ENCODE measurements around the gene ZC3H18. TPM values are rescaled to one million over a fixed set of nuclear protein-coding genes. Genes with fewer than 3 reads are reported as not detected.
"Not testable (repeated sequence)": the region's sequence is repeated elsewhere in the genome, so short reads cannot be mapped to it uniquely, and the experiment has no call there.

ZC3H18 gene
- total RNA-seq, 1 experiment from 2014 or later, result 21.7 TPM

DNA sequence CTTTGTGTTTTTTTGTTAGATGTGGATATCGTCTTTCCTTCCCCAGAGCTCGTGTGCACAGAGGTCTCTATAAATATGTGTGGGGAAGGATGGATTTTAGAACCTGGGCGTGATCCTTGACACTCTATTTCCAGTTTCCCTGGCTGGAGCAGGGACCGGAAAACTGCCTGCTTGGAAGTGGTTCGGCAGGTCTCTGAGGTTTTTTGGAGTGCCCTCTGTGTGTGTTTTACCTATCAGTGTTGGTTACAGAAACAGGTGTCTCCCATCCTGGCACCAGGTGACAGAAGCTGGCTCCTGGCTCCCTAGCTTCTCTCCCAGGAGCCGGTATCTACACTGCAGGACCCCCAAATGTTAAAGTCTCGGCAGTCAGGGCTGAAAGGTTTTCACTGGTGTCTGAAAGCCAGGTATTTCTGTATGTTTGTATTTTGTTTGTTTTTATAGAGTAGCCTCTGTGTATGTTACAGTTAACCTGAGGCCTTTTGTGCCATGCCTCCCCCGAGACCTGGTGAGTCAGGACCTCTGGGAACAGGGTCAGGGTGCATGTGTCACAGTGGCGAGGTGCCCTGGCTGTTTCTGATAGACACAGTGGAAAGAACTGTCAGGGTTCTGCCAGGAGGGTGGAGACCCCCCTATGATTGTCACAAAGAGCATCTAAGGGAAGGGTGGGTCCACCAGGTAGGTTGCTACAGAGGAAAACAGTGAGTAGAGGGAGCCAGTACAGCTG lies 31.3 kb downstream of the ZC3H18 start:
- no peak for DNase-seq (ENCODE audit: low read depth)

DNA sequence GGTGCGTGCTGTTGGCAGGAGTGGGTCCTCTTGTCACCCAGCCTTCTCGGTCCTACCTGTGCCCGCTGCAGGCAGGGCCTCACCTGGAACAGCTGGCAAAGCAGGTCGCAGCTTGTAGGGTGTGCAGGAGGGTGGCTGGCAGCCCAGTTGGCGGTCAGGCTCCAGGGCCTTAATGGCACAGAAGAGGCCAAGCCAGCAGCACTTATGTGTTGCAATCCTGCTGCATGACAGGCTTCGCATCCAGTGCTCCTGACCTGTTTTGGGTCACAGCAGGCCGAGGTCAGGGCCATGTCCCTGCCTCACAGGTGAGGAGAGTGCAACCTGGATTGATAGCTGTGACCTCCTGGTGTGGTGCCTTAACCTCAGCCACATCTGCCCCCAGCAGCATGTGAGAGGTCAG lies 31.9 kb downstream of the ZC3H18 start:
- no peak for DNase-seq (ENCODE audit: low read depth)

DNA sequence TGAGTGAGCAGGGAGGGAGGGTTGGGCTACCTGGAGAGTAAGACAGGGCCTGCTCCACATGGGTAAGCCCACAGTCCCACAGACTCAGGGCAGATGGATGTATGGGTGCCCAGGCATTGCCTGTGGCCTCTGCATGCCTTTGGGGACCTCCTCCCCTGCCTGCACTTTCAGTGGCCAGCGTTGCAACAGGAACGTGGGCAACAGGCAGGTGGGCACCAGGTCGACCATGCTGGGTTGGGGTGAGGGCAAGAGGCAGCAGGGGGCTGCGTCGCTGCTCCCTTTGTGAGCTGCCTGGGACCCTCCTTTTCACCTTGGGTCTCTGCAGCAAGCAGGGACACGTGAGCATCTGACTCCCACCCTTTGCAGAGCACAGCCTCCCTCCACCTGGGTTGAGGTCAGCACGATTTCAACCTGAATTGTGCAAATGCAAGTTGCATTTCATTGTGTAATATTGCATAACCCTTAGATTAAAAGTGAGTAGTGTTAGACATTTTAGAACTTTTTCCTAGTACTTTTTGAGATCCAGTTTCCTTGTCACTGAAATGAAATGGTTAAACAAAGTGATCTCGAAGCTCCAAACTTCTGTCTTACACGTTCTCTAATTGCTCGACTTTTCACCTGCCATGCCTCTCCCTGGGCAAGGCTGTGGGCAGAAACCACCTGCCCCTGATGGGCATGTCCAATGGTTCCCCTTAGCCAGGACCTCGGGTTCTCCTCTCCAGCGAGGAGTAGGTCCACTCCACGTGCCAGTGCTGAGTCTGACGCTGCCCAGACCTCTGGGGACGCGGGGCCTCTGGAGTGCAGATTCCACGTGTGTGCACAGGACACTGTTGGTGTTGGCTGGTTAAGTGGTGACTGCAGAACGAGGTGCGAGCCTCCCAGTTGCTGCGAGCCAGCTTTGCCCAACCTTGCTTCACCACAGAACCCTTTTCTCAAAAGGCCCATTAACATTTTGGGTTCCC lies 35.3 kb downstream of the ZC3H18 start:
- DNase-seq (ENCODE audit: low read depth), result no peak

DNA sequence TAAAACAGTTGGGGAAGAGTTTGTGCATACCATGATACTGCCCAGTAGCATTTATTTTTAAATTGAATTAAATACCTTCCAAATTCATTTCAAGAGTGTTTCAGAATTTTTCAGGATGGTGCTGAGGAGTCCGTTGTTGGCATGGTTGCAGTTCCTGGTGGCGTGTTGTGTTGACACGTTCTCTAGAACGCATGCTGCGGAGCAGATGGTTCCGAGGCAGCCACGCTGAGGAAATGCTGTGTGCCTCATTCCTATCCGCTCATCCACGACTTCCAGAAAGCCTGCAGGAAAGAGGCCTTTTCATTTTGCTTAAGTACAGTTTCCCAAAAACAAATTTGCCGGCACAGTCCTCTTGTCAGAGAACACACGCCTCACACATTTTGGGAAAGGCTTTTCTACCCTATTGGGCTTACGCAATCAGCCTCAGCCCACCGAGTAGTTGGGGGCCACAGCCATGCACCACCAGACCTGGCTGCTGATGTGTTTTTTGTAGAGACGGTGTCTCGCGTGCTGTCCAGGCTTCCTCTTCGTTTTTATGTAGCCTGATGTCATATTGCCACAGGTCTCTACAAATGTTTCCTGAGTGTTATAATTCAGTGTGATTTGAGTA lies 36.0 kb downstream of the ZC3H18 start:
- no peak for DNase-seq (ENCODE audit: low read depth)

DNA sequence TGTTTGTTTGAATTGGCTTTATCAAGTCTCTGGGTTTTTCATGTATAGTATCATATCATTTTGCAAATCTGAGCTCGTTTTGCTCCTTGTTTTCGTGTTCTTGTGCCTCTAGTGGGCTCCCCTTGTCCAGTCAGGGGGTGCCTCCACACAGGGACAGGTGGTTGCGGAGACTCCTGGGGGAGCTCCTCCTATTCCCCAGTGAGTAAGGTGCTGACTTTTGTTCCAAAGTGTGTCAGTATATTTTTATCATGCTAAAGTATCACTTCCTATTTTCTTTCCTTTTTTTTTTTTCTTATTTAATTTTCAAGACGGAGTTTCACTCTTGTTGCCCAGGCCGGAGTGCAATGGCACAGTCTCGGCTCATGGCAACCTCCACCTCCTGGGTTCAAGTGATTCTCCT lies 37.9 kb downstream of the ZC3H18 start:
- no peak for DNase-seq (ENCODE audit: low read depth)

DNA sequence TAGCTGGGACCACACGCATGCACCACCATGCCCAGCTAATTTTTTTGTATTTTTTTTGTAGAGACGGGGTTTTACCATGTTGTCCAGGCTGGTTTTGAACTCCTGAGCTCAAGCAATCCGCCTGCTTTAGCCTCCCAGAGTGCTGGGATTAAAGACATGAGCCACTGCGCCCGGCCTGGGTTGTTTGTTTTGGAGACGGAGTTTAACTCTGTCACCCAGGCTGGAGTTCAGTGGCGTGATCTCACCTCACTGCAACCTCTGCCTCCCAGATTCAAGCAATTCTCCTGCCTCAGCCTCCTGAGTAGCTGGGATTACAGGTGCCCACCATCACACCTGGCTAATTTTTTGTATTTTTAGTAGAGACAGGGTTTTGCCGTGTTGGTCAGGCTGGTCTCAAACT lies 39.2 kb downstream of the ZC3H18 start:
- DNase-seq (ENCODE audit: low read depth), result not testable (repeated sequence)

DNA sequence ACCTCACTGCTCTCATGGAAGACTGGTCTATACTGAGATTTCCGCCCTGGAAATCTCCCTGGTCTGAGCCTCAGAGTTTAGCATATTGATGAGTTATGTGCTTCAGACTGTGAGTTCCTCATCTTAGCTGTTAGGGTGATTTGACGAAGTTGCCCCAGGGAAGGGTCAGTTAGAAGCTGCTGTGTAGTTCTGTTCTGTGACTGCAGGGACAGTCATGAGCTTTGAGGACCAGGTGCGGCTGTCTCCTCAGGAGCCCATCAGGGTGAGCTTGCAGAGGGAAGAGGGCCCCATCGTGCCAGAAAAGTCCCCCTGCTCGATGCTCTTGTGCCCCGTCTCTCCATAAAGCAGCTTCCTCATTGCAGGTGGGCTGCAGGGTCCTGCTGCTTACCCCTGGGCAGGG lies 39.9 kb downstream of the ZC3H18 start:
- no peak for DNase-seq (ENCODE audit: low read depth)

DNA sequence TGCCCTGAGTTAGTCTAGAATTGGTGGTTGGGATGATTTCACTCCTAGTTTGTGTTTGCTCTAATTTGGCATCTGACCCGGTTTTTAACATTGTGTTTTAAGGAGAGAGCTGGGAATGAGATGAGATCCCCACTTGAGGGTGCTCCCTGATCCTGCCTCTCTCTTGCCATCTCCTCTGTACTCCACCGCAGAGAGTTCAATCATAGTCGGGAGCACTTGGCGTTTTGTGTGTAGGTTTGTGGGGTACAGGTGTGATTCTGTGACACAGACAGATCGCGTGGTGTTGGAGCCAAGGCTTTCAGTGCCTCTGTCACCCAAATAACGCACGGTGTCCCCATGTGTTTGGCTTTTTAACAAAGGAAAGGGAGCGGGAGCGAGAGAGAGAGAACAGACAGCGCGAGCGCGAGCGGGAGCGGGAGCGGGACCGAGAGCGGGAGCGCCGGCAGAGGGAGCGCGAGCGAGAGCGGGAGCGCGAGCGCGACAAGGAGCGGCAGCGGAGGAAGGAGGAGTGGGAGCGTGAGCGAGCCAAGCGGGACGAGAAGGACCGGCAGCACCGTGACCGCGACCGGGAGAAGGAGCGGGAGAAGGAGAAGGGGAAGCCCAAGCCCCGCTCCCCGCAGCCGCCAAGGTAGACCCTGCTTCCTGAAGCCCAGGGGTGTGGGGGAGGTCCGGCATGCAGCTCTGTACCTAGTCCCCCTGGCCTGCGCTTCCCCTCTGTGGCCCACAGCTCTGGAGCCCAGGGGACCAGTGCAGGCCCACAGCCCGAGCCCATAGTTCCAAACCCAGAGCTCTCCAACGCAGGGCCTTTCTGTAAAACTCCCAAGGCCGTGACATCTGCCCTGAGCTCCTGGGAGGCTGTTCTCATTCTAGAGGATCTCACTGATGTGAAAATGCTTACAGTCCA lies 41.0 kb downstream of the ZC3H18 start:
- no peak for DNase-seq (ENCODE audit: low read depth)

DNA sequence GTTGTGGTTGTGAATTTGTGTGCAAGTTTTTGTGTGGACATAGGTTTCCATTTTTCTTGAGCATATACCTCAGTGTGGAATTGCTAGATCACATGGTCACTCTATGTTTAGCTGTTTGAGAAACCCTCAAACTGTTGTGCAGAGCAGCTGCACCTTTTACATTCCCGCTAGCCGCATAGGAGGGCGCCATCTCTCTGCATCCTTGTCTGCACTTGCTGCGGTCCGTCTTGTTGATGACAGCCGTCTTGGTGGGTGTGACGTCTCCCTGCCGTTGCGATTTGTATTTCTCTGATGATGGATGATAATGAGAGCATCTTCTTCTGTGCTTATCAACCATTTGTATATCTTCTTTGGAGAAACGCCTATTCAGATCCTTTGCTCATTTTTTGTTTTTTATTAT lies 43.1 kb downstream of the ZC3H18 start:
- no peak for DNase-seq (ENCODE audit: low read depth)

DNA sequence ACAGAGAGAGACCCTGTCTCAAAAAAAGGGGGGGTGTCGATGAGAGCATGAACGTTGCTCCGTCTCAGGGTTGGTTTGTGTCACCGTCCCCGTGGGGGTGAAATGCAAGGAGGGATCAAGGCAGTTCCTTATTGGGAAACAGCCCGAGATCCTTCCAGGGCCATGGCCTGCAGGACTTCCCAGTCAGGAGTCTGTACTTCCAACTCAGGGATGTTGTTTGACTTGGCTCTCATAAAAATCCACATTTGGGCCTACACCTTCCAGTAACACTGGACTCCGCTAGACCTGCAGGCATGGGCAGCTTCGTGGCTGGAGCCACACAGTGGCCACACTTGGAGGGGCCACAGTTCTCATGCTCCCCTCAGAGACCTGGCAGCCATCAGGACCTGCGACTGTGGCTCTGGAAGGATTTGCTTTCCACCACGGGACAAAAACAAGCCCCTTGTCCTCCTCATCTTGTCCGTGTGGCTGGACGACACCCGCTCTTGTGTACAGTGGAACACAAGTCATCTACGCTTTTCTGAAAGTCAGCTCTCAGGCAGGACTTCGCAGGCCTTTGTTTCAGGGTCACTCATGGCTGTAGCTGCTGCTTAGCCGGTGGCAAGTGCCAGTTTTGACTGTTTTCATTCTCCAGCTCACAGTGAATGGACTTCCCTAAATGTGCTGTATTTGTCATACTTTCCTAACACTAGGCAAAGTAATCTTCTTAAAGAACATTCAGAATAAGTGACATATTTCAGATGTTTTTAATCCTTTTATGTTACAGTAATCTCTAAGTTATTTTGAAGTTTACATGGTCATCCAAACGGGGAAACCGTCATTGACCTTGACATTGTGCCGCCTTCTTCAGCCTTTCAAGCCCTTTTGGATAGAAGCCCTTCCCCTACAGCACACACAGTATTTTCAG lies 44.0 kb downstream of the ZC3H18 start:
- no peak for DNase-seq (ENCODE audit: low read depth)

DNA sequence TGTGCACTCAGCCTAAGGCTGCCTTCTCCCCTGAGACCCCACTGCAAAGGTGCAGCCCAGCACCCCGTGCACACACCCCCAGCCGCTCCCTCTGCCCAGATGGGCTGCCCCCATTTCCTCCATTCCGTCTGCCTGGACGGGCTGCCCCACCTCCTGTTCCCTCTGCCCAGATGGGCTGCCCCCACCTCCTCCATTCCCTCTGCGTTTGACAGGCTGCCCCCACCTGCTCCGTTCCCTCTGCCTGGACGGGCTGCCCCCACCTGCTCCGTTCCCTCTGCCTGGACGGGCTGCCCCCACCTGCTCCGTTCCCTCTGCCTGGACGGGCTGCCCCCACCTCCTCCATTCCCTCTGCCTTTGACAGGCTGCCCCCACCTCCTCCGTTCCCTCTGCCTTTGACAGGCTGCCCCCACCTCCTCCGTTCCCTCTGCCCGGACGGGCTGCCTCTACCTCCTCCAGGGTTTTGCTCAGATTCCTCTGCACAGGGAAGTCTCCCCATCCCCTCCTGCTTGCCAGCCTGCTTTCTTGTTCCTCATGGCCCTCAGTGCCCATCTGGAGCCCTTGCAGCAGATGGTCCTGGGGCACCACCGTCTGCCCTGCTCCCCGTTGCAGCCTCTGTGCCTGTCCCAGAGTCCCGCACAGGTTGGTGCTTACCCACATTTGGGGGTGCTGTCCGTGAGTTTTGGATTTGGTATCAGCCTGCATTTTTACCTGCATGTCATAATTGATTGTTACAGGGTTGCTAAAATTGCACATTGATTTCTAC lies 44.8 kb downstream of the ZC3H18 start:
- DNase-seq (ENCODE audit: low read depth), result no peak

DNA sequence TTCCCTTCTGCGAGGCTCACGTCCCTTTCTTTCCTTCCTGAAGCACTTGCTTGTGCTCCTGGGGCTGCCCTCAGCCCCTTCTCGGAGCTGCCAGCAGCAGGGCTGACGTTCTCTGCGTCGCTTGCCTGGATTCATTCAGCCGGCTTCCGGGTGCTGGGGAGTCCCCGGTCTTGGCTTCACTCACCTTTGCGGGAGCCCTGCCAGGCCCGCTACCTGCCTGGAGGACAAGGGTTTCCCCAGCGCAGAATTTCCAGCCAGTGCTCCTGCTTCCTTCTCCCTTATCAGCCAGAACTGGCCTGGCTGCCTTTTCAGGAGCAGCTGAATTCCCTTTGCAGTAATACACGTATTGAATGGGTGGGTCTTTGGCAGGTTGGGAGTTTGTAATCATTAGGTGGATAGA lies 46.1 kb downstream of the ZC3H18 start:
- no peak for DNase-seq (ENCODE audit: low read depth)

DNA sequence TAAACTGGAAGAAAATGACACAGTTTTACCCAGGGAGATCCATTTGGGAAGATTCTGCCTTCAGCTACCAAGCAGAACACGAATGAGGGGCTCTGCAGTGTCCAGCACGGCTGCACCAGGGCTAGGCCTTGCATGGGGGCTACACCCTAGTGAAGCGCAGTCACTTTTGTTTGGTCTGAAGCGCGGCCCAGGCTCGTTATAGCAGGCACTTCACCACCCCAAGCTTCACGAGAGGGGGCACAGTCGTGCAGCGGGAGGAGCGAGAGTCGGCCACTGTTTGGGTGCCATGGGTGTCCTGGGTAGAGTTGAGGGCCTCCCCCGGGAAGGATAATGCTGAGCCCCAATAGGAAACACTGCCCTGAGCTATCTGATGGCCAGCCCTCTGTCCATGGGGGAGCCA lies 46.5 kb downstream of the ZC3H18 start:
- no peak for DNase-seq (ENCODE audit: low read depth)

DNA sequence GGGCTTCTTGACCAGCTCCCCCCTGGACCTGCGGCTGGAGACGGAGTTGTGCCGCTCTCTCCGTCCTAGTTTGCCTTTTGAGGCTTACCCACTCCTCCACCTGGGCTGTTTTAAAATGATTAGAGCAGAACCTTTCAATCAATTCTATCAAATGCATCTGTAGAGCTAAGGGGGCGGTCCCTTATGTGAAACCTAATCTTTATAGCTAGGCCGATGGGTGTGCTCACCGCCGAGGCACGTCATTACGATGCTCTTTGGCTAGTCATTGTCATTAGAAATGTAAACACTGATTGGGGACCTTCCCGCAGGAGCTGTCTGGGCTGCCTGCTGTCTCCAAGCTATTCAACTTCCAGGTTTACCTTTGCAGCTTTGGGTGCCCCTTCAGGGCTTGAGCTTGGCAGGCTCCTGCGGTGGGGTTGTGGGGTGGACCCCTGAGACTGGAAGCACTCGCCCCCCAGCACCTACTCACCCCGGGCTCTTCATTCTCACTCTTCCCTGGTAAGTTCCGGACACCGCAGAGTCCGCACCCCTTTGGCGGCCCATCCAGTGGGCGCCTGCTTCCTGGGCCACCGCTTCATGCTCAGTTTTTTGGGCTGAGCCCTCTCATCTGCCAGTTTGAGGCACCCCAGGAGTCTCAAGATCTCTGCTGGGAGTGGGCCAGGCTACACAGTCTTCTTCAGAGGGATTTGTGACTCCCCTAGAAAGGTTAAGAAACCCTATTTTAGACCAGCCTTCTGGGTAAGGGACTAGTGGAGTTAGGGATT lies 47.2 kb downstream of the ZC3H18 start:
- DNase-seq (ENCODE audit: low read depth), result no peak

DNA sequence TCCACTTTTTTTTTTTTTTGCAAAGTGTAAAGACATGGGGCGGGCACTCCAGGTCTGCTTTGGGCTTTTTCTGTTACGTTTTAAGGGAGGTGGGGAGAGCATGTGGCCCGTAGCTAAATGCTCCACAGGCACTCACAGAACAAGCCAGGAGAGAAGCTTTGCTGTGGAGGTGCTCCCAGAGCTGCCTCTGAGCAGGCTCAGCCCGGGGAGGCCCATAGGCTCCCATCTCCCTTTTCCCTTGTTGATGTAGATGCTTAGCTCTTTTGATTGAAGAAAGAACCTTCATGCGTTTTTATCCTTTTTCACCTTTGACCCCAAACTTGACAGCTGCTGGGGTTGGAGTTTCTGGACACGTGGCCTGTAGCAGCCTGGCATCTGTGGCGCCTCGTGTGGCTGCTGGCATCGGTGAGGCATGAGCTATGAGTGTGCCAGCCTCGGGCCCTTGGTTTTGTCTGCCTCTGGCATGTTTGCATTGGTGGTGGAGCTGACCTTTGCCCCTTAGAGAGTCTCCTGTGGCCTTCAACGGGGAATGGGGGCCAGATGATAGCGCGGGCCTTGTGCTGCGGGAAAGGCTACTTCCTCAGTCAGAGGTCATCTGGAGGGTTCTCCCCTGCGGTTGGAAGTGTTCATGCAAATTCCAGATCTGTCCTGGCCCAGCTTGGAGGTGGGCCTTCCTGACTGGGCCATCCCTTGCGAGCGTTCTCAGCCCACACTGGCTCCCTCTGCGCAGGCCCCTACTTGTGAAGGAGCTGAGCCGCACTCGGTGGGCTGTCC lies 48.2 kb downstream of the ZC3H18 start:
- no peak for DNase-seq (ENCODE audit: low read depth)

DNA sequence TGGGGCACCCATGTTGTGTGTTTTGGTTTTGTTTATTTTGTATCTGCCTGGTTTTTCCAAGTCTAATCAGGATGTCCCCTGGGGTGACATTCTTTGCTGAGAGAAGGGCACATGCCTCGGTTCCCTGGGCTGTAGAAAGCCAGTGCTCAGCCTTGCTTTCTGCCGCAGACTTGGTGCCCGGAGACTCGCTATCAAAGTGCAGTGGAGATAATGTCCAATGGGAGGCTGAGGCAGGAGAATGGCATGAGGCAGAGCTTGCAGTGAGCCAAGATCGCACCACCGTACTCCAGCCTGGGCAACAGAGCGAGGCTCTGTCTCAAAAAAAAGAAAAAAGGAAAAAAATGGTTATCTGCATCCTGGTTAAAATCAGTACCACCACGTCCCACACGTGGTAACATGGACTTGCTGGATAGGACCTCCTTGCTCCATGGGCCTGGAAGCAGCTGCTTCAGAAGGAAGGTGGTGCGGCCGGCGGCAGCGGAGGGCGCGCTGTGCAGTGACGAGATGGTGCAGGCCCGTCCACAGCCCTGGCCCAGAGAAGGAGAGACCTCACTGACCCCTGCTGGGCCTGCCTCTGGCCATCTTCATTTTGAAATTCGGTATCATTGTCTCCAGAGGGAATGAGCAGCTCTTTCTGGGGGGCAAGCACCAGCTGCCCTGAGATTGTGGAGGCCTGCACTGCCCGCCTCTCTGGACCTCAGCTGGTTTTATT lies 48.9 kb downstream of the ZC3H18 start:
- no peak for DNase-seq (ENCODE audit: low read depth)

Measured in HT1080 (cell line).